Neural progenitor cell (in vitro differentiated cells): Measurements from ENCODE around the gene TULP1.

Source experiments
- CTCF ChIP-seq: fragments of 200-600 bp; sonication (generic); IDR thresholded peaks from 2 replicates; pipeline ENCODE4 v1.5.1; 2017; ENCODE audit warnings: antibody characterized with exemption, mild to moderate bottlenecking
- EZH2 ChIP-seq: fragments of 200-600 bp; sonication (generic); IDR thresholded peaks from 2 replicates; pipeline ENCODE4 v1.6.1; 2017; ENCODE audit warnings: antibody characterized with exemption, mild to moderate bottlenecking, moderate library complexity
- EZH2phosphoT487 ChIP-seq: fragments of 200-600 bp; sonication (generic); IDR thresholded peaks from 2 replicates; pipeline ENCODE4 v1.6.1; 2017; ENCODE audit warnings: antibody characterized with exemption

GRCh38 chr6:35512006-35512405 is 690 bp downstream of the TULP1 start:
- TF ChIP-seq CTCF (no peak), EZH2 (no peak), EZH2phosphoT487 (no peak)
